NCI-H510A (cell line): ENCODE measurements around the gene ENPEP.
"Not testable (repeated sequence)": the region's sequence is repeated elsewhere in the genome, so short reads cannot be mapped to it uniquely, and the experiment has no call there.

Experiments used
- DNase-seq: peaks from one replicate; lab custom pipeline; 2025; lab: John Stamatoyannopoulos, UW

Gene ENPEP

GRCh38 chr4:110516106-110516922, 40.4 kb downstream of the ENPEP start:
- peak; percentile 30 for DNase-seq

- no peak for DNase-seq
Observed at GRCh38 chr4:110518889-110519490, 43.0 kb downstream of the ENPEP start.

- no peak for DNase-seq
Observed at GRCh38 chr4:110520886-110521285, 44.9 kb downstream of the ENPEP start.

GRCh38 chr4:110526589-110526988, 50.6 kb downstream of the ENPEP start:
- no peak for DNase-seq

- DNase-seq: no peak
Observed at GRCh38 chr4:110527156-110527555, 51.2 kb downstream of the ENPEP start.

GRCh38 chr4:110532901-110533589, 57.1 kb downstream of the ENPEP start:
- no peak for DNase-seq

- no peak for DNase-seq
Observed at GRCh38 chr4:110533590-110533910, 57.6 kb downstream of the ENPEP start.

GRCh38 chr4:110533940-110534339, 58.0 kb downstream of the ENPEP start:
- DNase-seq: peak; percentile 8

GRCh38 chr4:110540581-110540980, 64.6 kb downstream of the ENPEP start:
- no peak for DNase-seq

GRCh38 chr4:110540982-110541451, 65.1 kb downstream of the ENPEP start:
- DNase-seq: no peak

- no peak for DNase-seq
Observed at GRCh38 chr4:110543577-110543976, 67.6 kb downstream of the ENPEP start.

GRCh38 chr4:110544594-110544993, 68.6 kb downstream of the ENPEP start:
- no peak for DNase-seq

- no peak for DNase-seq
Observed at GRCh38 chr4:110550260-110550659, 74.3 kb downstream of the ENPEP start.

- no peak for DNase-seq
Observed at GRCh38 chr4:110553197-110553596, 77.2 kb downstream of the ENPEP start.

- DNase-seq: no peak
Observed at GRCh38 chr4:110567214-110567613, 91.3 kb downstream of the ENPEP start.

GRCh38 chr4:110576696-110577095, 100.7 kb downstream of the ENPEP start:
- DNase-seq: not testable (repeated sequence)

GRCh38 chr4:110586131-110586850, 110.3 kb downstream of the ENPEP start:
- no peak for DNase-seq

- DNase-seq: no peak
Observed at GRCh38 chr4:110587666-110588285, 111.8 kb downstream of the ENPEP start.

- DNase-seq: no peak
Observed at GRCh38 chr4:110589297-110589696, 113.3 kb downstream of the ENPEP start.

GRCh38 chr4:110595583-110595982, 119.6 kb downstream of the ENPEP start:
- no peak for DNase-seq

GRCh38 chr4:110596431-110596830, 120.5 kb downstream of the ENPEP start:
- DNase-seq: no peak

- no peak for DNase-seq
Observed at GRCh38 chr4:110597582-110597981, 121.6 kb downstream of the ENPEP start.
